HG03060 (cell line): ENCODE measurements around the gene MAP1LC3A.

Experiments
- ATAC-seq: cut with Tn5 transposase; IDR thresholded peaks from one replicate; pipeline ENCODE4 v1.9.1; 2021; ENCODE audit warnings: low read depth, moderate number of reproducible peaks; ENCODE audit not compliant: unreplicated experiment

The MAP1LC3A gene

GRCh38 chr20:34546751-34547181 is 11.8 kb upstream of the MAP1LC3A start:
- no peak for ATAC-seq

DNA sequence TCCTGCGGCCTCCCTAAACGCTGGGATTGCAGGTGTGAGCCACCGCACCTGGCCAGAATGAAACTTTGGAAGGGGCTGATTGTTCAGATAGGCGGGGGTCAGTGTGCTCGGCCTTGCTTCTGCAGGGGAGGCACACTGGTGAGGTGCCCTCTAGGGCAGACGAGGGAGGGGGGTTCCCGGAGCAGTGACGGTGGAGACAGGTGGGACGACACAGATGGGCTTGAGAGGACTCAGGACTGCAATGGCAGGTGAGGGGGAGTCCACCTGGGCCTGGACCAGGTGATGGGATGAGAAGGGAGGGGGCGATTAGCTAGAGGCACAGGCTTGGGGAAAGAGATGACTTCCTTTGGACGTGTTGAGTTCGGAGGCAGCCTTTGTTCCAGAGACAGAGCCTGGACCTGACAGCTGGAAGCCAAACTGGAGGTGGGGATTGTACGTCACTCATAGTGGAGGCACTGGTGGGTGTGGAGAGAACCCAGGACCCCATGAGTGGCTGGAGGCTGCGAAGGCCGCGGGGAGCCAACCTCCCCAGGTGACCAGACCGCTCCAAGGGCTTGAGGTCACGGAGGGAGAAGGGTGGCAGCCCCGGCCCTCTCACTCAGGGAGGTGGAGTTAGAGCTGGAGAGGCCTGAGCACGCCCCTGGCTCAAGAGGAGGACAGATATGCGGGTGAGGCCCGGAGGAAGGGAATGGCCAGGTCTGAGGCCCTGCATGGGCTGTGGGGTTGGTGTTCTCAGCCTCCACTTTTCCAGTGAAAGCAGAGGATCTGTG is 10.5 kb upstream of the MAP1LC3A start:
- ATAC-seq, result no peak

DNA sequence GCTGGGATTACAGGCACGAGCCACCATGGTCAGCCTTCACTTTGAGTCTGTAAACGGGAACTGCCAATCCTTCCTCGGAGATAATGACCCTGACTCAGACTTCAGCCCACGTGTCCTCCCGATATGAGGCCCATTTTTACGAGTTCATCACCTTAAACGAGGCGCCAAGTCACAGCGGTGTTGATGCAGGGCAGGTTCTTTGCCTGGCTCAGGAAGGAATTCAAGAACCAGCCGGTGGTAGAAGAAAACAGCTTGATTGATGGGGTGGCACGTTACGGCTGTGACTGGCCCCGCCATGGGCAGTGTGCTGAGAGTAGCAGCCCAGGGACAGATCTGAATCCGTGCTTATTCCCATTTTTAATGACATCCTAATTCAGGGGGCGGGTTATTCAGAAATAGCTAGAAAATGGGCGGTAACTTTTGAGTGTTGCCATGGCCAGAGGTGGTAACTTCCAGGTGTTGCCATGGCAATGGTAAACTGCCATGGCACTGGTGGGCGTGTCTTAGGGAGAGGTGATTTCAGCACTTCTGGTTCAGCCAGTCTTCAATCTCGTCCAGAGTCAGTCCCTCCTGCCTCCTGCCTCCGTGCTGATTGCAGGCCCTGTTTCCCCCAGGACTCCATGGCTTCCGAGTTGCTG is 9.1 kb upstream of the MAP1LC3A start:
- ATAC-seq, result no peak

GRCh38 chr20:34549929-34550305 is 8.6 kb upstream of the MAP1LC3A start:
- ATAC-seq, result no peak

DNA sequence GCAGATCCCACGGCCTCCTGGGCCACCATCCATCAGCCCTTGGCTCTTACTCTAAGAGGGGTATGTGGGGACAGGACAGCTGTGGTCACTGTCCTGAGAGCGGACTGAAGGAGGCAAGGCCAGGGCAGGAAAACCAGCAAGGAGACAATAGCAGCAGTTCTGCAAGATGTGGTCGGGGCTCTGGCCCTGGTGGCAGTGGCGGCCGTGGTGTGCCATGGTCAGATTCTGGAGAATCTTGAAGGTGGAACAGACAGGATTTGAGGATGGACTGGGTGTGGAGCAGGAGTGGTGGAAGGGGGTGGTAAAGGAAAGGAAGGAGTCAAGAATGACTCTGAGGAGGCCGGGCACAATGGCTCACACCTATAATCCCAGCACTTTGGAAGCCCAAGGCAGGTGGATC is 5.9 kb upstream of the MAP1LC3A start:
- no peak for ATAC-seq

GRCh38 chr20:34553366-34553867 is 5.1 kb upstream of the MAP1LC3A start:
- ATAC-seq, result no peak

DNA sequence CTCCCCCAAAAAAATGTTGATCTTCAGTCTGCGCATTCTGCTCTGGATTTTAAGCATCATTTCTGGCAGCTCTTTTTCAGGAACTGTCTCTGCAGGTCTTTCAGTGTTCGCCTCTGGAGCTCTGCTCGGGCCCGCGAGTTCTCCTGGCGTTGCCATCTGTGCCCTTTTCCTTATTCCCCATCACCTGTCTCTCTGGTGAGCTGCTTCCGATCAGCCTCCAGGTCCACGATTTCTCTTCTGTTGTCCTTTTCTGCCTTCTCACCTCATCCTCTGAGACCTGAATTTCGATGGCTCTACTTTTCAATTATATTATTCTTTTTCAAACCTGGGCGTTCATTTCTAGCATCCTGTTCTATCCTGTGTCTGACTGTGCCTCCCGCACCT is 590 bp upstream of the MAP1LC3A start:
- no peak for ATAC-seq

DNA sequence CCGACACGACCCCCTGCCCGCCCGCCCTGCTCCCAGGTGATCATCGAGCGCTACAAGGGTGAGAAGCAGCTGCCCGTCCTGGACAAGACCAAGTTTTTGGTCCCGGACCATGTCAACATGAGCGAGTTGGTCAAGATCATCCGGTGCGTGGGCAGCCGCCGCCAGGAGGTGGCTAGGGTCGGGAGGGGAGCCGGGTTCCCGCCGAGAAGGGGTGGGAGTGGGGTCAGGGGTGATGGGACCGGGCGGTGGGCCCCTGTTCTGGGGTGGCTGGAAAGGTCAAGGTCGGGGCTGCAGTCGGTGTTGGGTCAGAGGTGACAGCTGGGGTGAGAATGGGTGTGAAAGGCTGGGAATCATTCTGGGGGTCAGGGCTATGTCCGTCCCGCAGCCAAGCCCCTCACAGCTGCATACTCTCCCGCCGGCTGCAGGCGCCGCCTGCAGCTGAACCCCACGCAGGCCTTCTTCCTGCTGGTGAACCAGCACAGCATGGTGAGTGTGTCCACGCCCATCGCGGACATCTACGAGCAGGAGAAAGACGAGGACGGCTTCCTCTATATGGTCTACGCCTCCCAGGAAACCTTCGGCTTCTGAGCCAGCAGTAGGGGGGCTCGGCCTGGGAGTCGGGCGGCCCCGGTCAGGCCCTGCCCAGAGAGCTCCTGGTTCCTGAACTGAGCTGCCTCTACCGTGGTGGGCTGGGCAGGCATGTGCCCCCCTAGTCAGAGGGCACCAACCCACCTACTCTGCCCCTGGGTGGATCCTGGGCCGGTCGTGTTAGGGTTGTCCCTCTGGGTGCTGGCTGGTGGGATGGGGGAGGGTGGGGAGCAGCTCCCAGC is 1.0 kb downstream of the MAP1LC3A start:
- ATAC-seq, result no peak

DNA sequence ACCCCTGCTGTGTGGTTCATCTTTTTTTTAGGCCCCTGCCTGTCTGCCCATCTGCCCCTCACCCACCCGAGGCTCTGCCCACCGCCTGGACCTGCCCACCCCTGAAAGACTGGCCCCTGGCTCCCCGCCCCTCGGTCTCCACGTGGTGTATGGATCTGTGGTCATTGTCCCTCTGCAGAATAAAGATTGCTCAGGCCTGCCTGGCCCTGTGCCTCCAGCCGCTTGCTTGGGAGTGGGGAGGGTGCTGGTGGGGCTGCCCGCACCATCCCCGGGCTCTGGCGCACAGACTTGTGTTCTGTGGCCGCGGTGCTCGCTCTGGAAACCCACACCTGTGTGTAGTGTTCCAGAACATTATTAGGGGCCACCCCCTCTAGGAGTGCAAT is 1.6 kb downstream of the MAP1LC3A start:
- no peak for ATAC-seq

DNA sequence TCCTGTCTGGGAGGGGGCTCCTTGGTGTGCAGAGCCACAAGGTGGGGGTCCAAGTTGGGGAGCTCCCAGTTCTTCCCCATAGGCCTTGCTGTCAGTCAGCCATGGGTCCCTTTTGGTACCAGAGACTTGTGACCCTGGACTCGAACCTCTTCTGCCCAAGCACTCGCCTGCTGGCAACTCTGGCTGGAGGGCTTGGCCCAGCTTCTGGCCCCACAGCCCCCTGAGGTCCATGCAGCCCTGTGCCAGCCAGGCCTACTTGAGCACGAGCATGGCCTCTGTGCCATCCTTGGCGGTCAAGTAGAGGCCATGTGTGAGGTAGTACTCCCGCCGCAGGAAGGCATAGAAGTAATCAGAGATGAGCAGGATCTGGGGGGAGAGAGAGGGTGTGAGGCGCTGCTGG is 2.1 kb downstream of the MAP1LC3A start:
- ATAC-seq, result no peak

GRCh38 chr20:34561661-34562060 is 3.1 kb downstream of the MAP1LC3A start:
- ATAC-seq, result no peak

DNA sequence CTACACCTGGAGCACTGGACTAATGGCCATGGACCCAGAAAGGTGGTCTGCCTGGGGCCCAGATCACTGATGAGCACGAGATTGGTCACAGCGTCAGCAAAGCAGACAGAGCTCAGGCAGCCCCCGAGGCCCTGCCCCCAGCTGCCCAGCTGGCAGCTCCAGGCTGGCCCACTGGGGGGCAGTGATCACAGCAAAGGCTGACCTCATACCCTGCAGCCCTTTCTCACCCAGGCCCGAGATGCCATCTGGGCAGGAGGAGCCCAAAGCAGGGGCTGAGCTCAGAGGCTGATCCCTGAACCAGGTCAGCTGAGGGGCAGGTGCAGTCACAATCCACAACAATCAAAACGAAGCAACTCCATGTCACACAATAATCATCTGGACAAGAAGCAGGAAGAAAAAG is 4.1 kb downstream of the MAP1LC3A start:
- ATAC-seq, result no peak

DNA sequence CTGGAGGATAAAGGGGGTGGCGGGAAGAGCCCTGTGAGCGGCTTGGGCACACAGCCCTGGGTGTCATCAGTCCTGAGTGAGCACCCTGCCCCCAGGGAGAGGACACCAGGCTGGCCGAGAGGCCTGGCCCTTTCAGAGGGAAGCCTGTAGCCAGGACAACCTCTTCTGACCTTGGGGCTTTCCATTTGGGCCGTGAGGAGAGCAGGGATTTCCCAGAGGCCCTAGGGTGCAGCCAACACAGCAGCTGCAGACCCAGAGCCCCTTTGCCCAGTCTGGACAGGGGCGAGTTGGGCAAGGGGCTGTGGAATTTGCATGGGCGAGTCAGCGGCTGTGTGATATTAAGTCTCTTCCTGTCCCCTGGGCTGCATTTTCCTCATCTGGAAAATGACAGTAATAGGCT is 6.3 kb downstream of the MAP1LC3A start:
- ATAC-seq, result no peak

GRCh38 chr20:34566978-34567891 is 8.7 kb downstream of the MAP1LC3A start:
- ATAC-seq, result no peak

DNA sequence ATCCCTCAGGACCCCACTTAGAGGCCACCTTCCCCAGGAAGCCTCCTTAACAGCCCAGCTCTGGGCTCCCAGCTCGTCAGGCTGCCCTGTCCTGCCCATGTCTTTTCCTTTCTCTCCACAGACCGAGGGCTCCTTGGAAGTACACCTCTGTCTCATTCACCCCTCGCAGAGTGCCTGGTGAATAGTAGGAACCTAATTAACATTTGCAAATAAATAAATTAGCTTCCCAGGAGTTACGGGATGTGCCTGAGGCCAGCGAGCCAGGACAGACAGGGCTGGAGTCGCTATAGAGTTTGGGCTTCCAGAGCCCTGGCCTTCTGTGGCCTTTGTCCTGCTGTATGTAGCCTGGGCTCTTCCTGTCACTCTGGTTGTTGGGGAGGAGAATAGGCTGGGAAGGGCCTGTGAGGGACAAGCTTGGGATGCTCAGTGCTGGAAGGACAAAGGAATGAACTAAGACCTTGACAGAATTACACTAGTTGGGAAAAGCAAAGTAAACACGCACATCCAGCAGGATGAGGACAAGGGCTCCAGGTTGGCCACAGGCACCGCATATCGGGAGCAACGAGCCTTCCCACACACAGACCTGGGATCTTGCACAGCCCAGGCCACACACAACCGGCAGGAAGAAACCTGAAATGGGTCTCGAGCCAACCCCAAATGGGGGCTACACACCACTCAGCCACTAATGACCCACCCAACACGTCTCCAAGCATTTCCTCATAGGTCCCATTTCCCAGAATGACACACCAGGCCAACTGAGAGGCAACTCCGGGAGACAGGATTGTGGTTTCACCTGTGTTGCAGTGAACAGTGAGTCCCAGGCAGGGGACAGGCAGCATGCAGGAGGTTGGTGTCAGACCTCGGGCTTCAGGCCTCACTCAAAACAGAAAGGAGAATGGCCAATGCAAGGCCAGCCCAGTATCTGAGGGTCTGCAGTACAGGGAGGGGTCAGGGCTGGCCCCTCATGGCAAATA is 9.7 kb downstream of the MAP1LC3A start:
- no peak for ATAC-seq

GRCh38 chr20:34569598-34569997 is 11.1 kb downstream of the MAP1LC3A start:
- ATAC-seq, result no peak

GRCh38 chr20:34570859-34571306 is 12.4 kb downstream of the MAP1LC3A start:
- ATAC-seq, result no peak

- ATAC-seq, result no peak
Measured at GRCh38 chr20:34571753-34572152, 13.2 kb downstream of the MAP1LC3A start.
